Common myeloid progenitor, CD34-positive (primary cell): ENCODE results near the gene FOLR1.
"Not testable (repeated sequence)": the region's sequence is repeated elsewhere in the genome, so short reads cannot be mapped to it uniquely, and the experiment has no call there.

ENCODE experiments used
- CTCF ChIA-PET: fragments of 350-600 bp; sonication (Branson Sonifier 250); formaldehyde crosslinking; loops from one replicate; lab custom pipeline; 2021; ENCODE audit warnings: antibody characterized with exemption; lab: Charles Lee
- POLR2A ChIA-PET: fragments of 350-600 bp; sonication (Branson Sonifier 250); formaldehyde crosslinking; loops from one replicate; lab custom pipeline; 2021; ENCODE audit warnings: antibody characterized with exemption; lab: Charles Lee
- DNase-seq, 3 donors: peaks; one replicate each; pipeline versions ENCODE4 v3.0.0 to v3.0.0-alpha.2; 2013
- H3K27ac ChIP-seq, 2 experiments: 1 replicate in 1 of 2; 2 replicates in 1 of 2; pipeline ENCODE4 v1.7.0; 2013; ENCODE audit warnings: inconsistent platforms in 2 of 2, low read length in 2 of 2, mild to moderate bottlenecking in 2 of 2, low read depth in 1 of 2, moderate library complexity in 1 of 2; ENCODE audit not compliant: severe bottlenecking in 2 of 2, insufficient read depth in 1 of 2, poor library complexity in 1 of 2
- H3K27me3 ChIP-seq, 5 experiments: replicated peaks in 2 of 5; 1 replicate in 3 of 5; 2 replicates in 2 of 5; pipeline versions ENCODE4 v1.6.1 to v1.7.0; 2013; ENCODE audit warnings: low read length in 4 of 5, mild to moderate bottlenecking in 2 of 5, moderate library complexity in 2 of 5, inconsistent platforms in 1 of 5; ENCODE audit not compliant: insufficient read depth in 5 of 5, control insufficient read depth in 4 of 5
- H3K36me3 ChIP-seq, 4 experiments: 1 replicate in 2 of 4; 2 replicates in 2 of 4; pipeline versions ENCODE4 v1.6.1 to v1.7.0; 2013; ENCODE audit warnings: low read length in 3 of 4, control low read depth in 1 of 4, mild to moderate bottlenecking in 1 of 4; ENCODE audit not compliant: control insufficient read depth in 4 of 4, insufficient read depth in 4 of 4
- H3K4me1 ChIP-seq, 4 experiments: 1 replicate in 3 of 4; 2 replicates in 1 of 4; pipeline versions ENCODE4 v1.6.1 to v1.7.1; 2013; ENCODE audit warnings: low read length in 3 of 4, mild to moderate bottlenecking in 3 of 4, control low read depth in 1 of 4, inconsistent platforms in 1 of 4, moderate library complexity in 1 of 4; ENCODE audit not compliant: control insufficient read depth in 4 of 4, insufficient read depth in 4 of 4; ENCODE audit errors: control extremely low read depth in 1 of 4
- H3K4me3 ChIP-seq, 7 experiments: 1 replicate in 4 of 7; 2 replicates in 3 of 7; pipeline versions ENCODE4 v1.5.1 to v1.7.0; 2013; ENCODE audit warnings: mild to moderate bottlenecking in 7 of 7, low read length in 6 of 7, moderate library complexity in 6 of 7, inconsistent platforms in 2 of 7, low read depth in 2 of 7, control low read depth in 1 of 7; ENCODE audit not compliant: insufficient read depth in 4 of 7, control insufficient read depth in 1 of 7; ENCODE audit errors: extremely low read depth in 1 of 7
- H3K9me3 ChIP-seq, 5 experiments: 1 replicate in 4 of 5; 2 replicates in 1 of 5; pipeline versions ENCODE4 v1.6.1 to v1.7.1; 2013; ENCODE audit warnings: low read length in 4 of 5, mild to moderate bottlenecking in 2 of 5, inconsistent platforms in 1 of 5, low read depth in 1 of 5, moderate library complexity in 1 of 5; ENCODE audit not compliant: control insufficient read depth in 4 of 5, insufficient read depth in 2 of 5; ENCODE audit errors: control extremely low read depth in 1 of 5
- WGBS: methylation state at CpG from one replicate; pipeline ENCODE4 v1.1.5; 2013; ENCODE audit not compliant: insufficient coverage; 5-methylcytosine and 5-hydroxymethylcytosine counted together

Gene FOLR1

GRCh38 chr11:72172043-72172442 lies 19.9 kb upstream of the FOLR1 start:
- H3K36me3 ChIP-seq, DNase-seq, H3K27me3 ChIP-seq, H3K4me3 ChIP-seq, H3K4me1 ChIP-seq, CTCF ChIA-PET, H3K27ac ChIP-seq, H3K9me3 ChIP-seq, POLR2A ChIA-PET: not testable (repeated sequence)
- WGBS = 100% methylated on average over 1 of the region's 4 CpGs

- no peak for DNase-seq
- ChIA-PET CTCF (interaction anchor here (2.3 kb wide), 1 partner anchor 10 kb away, joined by 6 read pairs; no protein-coding TSS in a partner anchor), POLR2A (interaction anchor here (0.7 kb wide), 1 partner anchor 16 kb away, joined by 3 read pairs; no protein-coding TSS in a partner anchor)
- Histone ChIP-seq H3K36me3 (no peaks in the 10 kb centered on the region), H3K27me3 (no peaks in the 10 kb centered on the region), H3K9me3 (no peaks in the 10 kb centered on the region), H3K4me1 (no peaks in the 10 kb centered on the region), H3K27ac (no peak overlapping the region), H3K4me3 (no peak overlapping the region)
- 100% methylated on average over 1 of the region's 3 CpGs for WGBS
These were observed 18.6 kb upstream of the FOLR1 start for GRCh38 chr11:72173291-72173690.

- Histone ChIP-seq H3K27ac (no peak overlapping the region), H3K4me1 (no peaks in the 10 kb centered on the region), H3K27me3 (no peaks in the 10 kb centered on the region), H3K4me3 (no peak overlapping the region), H3K9me3 (no peaks in the 10 kb centered on the region), H3K36me3 (no peaks in the 10 kb centered on the region)
- ChIA-PET POLR2A (no interaction called here), CTCF (interaction anchor here (0.6 to 2.3 kb wide), 2 partner anchors 9 to 104 kb away, joined by 5 to 6 read pairs; no protein-coding TSS in a partner anchor)
- DNase-seq = no peak
- WGBS = 98% methylated on average over 6 of the region's 8 CpGs
These were observed 17.5 kb upstream of the FOLR1 start for GRCh38 chr11:72174302-72175070.

- ChIA-PET POLR2A (no interaction called here), CTCF (interaction anchor here (1.6 kb wide), 1 partner anchor 11 kb away, joined by 3 read pairs; no protein-coding TSS in a partner anchor)
- Histone ChIP-seq H3K36me3 (no peaks in the 10 kb centered on the region), H3K4me3 (no peak overlapping the region), H3K4me1 (peaks cover 0 to 4% (median 0%) of the 10 kb centered on the region in 4 experiments), H3K27ac (no peak overlapping the region), H3K9me3 (no peaks in the 10 kb centered on the region), H3K27me3 (no peaks in the 10 kb centered on the region)
- no peak for DNase-seq
- 100% methylated on average over 1 of the region's 6 CpGs for WGBS
These were observed 14.3 kb upstream of the FOLR1 start for GRCh38 chr11:72177656-72178055.

GRCh38 chr11:72179049-72179803 lies 12.7 kb upstream of the FOLR1 start:
- no peaks in the 10 kb centered on the region for H3K9me3 ChIP-seq
- ChIA-PET POLR2A (no interaction called here), CTCF (interaction anchor here (1.7 to 2.7 kb wide), 2 partner anchors 88 to 155 kb away, joined by 4 to 9 read pairs; no protein-coding TSS in a partner anchor)
- WGBS = 100% methylated on average over 2 of the region's 7 CpGs
- no peaks in the 10 kb centered on the region for H3K36me3 ChIP-seq
- no peaks in the 10 kb centered on the region for H3K27me3 ChIP-seq
- DNase-seq = no peak
- peaks cover 0 to 6% (median 1%) of the 10 kb centered on the region in 4 experiments for H3K4me1 ChIP-seq
- H3K4me3 ChIP-seq = no peak overlapping the region
- no peak overlapping the region for H3K27ac ChIP-seq

- Histone ChIP-seq H3K27me3 (no peaks in the 10 kb centered on the region), H3K36me3 (no peaks in the 10 kb centered on the region), H3K9me3 (no peaks in the 10 kb centered on the region), H3K4me1 (peaks cover 0 to 6% (median 1%) of the 10 kb centered on the region in 4 experiments), H3K4me3 (no peak overlapping the region), H3K27ac (no peak overlapping the region)
- no peak for DNase-seq
- WGBS = 96% methylated on average over 2 of the region's 4 CpGs
- CTCF ChIA-PET = interaction anchor here (1.7 to 2.7 kb wide), 2 partner anchors 89 to 155 kb away, joined by 4 to 9 read pairs; no protein-coding TSS in a partner anchor
- POLR2A ChIA-PET = interaction anchor here (0.6 kb wide), 1 partner anchor 31 kb away, joined by 4 read pairs; no protein-coding TSS in a partner anchor
These were observed 12.0 kb upstream of the FOLR1 start for GRCh38 chr11:72179804-72180396.
